ENCODE data around the gene DIP2B. TPM values are rescaled to one million over a fixed set of nuclear protein-coding genes. Genes with fewer than 3 reads are reported as not detected.

DIP2B gene
- total RNA-seq, 1 experiment from 2014 or later = 20.0 TPM

- H2BK15ac ChIP-seq (ENCODE audit: low read depth, low read length) = no peak overlapping the region
- H2BK120ac ChIP-seq (ENCODE audit: low read depth, low read length, poor library complexity, severe bottlenecking) = no peak overlapping the region
- H3K4ac ChIP-seq (ENCODE audit: low read depth, low read length) = no peak overlapping the region
- Mint-ChIP-seq H3K4me1 (no peaks in the 10 kb centered on the region; a peak in 1 of 4 replicates), H3K9me3 (no peaks in the 10 kb centered on the region), H3K36me3 (ENCODE audit: insufficient read depth in 1 of 3, low read depth in 3 of 3) (peaks cover 7 to 11% (median 10%) of the 10 kb centered on the region in 3 experiments; a peak in 5 of 7 replicates), H3K4me3 (no peak overlapping the region), H3K27ac (peak overlapping the region in 1 of 3 experiments; percentile 7; a peak in 1 of 7 replicates), H3K27me3 (ENCODE audit: low read depth) (no peaks in the 10 kb centered on the region)
- no peaks in the 10 kb centered on the region for H3K9me3 ChIP-seq (ENCODE audit: control insufficient read depth, low read depth, low read length)
- no peak overlapping the region for H3K56ac ChIP-seq (ENCODE audit: insufficient read length, low read depth, low read length)
- H3K9ac ChIP-seq (ENCODE audit: extremely low read depth, insufficient read length, low read length) = no peak overlapping the region
- no peaks in the 10 kb centered on the region; the same call in 1 of the 2 replicates for H3K4me1 ChIP-seq (ENCODE audit: insufficient read depth, low read length)
- H4K8ac ChIP-seq (replicated peaks; ENCODE audit: insufficient read length, low read depth, low read length) = no peak overlapping the region
- WGBS (ENCODE audit: extremely low coverage, insufficient read length, low lambda C conversion rate) = no CpG with 5 or more reads among the region's 2 CpGs
- no peak overlapping the region for H3K14ac ChIP-seq (ENCODE audit: insufficient read depth, low read length)
- H2BK5ac ChIP-seq (ENCODE audit: insufficient read length, low read length) = no peak overlapping the region
- H3K27me3 ChIP-seq (ENCODE audit: insufficient read depth, low read length) = no peaks in the 10 kb centered on the region
- no peak for DNase-seq
- H4K91ac ChIP-seq (ENCODE audit: insufficient read length, low read depth, low read length) = no peak overlapping the region
- no peak overlapping the region for H2AFZ ChIP-seq (ENCODE audit: low read length)
- no peaks in the 10 kb centered on the region for H3K23me2 ChIP-seq (ENCODE audit: insufficient read length, low read depth, low read length, poor library complexity, severe bottlenecking)
- H3T11ph ChIP-seq (ENCODE audit: low read length) = no peak overlapping the region
- H4K5ac ChIP-seq (ENCODE audit: insufficient read length, low read depth, low read length) = no peak overlapping the region
- H3K18ac ChIP-seq (ENCODE audit: insufficient read length, low read depth, low read length) = no peak overlapping the region
- H3K79me1 ChIP-seq (ENCODE audit: insufficient read depth, low read depth, low read length, poor library complexity, severe bottlenecking) = no peaks in the 10 kb centered on the region
- no peak overlapping the region for H3K27ac ChIP-seq (ENCODE audit: insufficient read length, low read depth, low read length)
- H2BK12ac ChIP-seq (ENCODE audit: insufficient read length, low read depth, low read length) = no peak overlapping the region
- no peaks in the 10 kb centered on the region for H3K79me2 ChIP-seq (ENCODE audit: insufficient read depth, low read length)
- no peaks in the 10 kb centered on the region for H4K20me1 ChIP-seq (ENCODE audit: control insufficient read depth, insufficient read depth, insufficient read length)
- TF ChIP-seq CTCF (conservative IDR thresholded peaks at IDR 0.05) = no peak
- H2BK20ac ChIP-seq (ENCODE audit: low read depth, low read length, poor library complexity, severe bottlenecking) = no peak overlapping the region
- no peak overlapping the region for H3K4me2 ChIP-seq (ENCODE audit: insufficient read depth, insufficient read length, low read length)
- H3K23ac ChIP-seq (ENCODE audit: insufficient read length, low read depth, low read length) = no peak overlapping the region
- no peak overlapping the region for H2AK5ac ChIP-seq (ENCODE audit: insufficient read length, low read length)
Observed at GRCh38 chr12:50634379-50634778, 129.6 kb downstream of the DIP2B start.

Measured in H9 (cell line).